Subcutaneous abdominal adipose tissue (tissue), 5 donors: ENCODE measurements around the gene KCNMA1.

Source experiments
- H3K27ac ChIP-seq: one replicate; pipeline ENCODE4 v1.7.0; 2013; ENCODE audit warnings: low read depth, mild to moderate bottlenecking, inconsistent platforms, low read length, moderate library complexity
- H3K27me3 ChIP-seq, 5 donors: one replicate each; pipeline ENCODE4 v1.7.0; 2013; ENCODE audit warnings: low read length in 5 of 5, inconsistent platforms in 1 of 5; ENCODE audit not compliant: control insufficient read depth in 5 of 5, insufficient read depth in 4 of 5
- H3K36me3 ChIP-seq, 5 donors: one replicate each; pipeline ENCODE4 v1.7.0; 2013; ENCODE audit warnings: low read length in 5 of 5; ENCODE audit not compliant: control insufficient read depth in 5 of 5, insufficient read depth in 5 of 5
- H3K4me1 ChIP-seq, 5 donors: one replicate each; pipeline ENCODE4 v1.7.0; 2013; ENCODE audit warnings: low read length in 5 of 5, mild to moderate bottlenecking in 3 of 5, moderate library complexity in 1 of 5; ENCODE audit not compliant: control insufficient read depth in 5 of 5, insufficient read depth in 5 of 5
- H3K4me3 ChIP-seq, 5 donors: one replicate each; pipeline ENCODE4 v1.7.0; 2013; ENCODE audit warnings: low read length in 5 of 5, low read depth in 1 of 5
- H3K9ac ChIP-seq, 5 donors: one replicate each; pipeline ENCODE4 v1.7.0; 2013; ENCODE audit warnings: low read length in 5 of 5, mild to moderate bottlenecking in 4 of 5, moderate library complexity in 3 of 5
- H3K9me3 ChIP-seq, 5 donors: one replicate each; pipeline ENCODE4 v1.7.0; 2013; ENCODE audit warnings: low read length in 5 of 5; ENCODE audit not compliant: control insufficient read depth in 5 of 5
- donor health status: healthy.
- donor health status: healthy.
- donor health status: healthy.
- donor health status: healthy.
- donor health status: healthy.

The KCNMA1 gene

DNA sequence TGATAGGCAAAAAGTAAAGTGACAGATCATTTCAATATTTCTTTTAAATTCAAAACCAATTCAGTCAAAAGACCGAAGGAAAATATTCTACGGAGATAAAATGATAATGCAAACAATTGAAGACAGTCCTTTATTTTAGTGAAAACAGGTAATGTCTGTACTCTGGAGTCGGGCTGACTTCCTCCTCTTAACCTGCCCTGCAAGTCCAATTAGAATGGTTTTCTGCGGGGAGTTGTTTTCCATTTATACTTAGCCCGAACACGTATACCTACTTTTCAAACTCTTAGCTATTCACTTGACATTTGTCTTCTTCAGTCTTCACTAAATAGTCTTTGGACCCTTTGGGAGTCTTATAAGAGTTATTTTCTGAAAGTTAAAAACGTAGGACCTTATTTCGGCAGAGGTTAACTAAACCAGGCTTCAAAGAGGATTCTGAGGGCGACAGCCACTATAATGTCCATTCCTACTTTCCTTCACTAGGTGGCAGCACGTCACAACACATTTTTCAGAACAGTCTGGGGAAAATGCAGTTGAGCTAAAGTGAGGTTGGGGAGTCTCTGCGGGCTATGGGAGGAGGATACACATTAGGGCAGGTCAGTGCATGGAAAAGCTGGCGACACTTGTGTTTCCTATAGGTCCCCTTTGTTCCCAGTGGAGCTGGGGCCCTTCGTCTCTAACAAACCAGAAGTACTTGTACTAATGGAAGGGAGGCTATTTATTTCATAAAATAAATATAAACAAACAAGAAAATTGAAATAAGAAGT lies 472.0 kb downstream of the KCNMA1 start:
- peaks cover 0 to 8% (median 5%) of the 10 kb centered on the region in 5 donors for H3K27me3 ChIP-seq
- no peaks in the 10 kb centered on the region for H3K4me1 ChIP-seq
- no peak overlapping the region for H3K9ac ChIP-seq
- H3K27ac ChIP-seq: no peak overlapping the region
- no peak overlapping the region for H3K4me3 ChIP-seq
- no peaks in the 10 kb centered on the region for H3K36me3 ChIP-seq
- no peaks in the 10 kb centered on the region for H3K9me3 ChIP-seq

DNA sequence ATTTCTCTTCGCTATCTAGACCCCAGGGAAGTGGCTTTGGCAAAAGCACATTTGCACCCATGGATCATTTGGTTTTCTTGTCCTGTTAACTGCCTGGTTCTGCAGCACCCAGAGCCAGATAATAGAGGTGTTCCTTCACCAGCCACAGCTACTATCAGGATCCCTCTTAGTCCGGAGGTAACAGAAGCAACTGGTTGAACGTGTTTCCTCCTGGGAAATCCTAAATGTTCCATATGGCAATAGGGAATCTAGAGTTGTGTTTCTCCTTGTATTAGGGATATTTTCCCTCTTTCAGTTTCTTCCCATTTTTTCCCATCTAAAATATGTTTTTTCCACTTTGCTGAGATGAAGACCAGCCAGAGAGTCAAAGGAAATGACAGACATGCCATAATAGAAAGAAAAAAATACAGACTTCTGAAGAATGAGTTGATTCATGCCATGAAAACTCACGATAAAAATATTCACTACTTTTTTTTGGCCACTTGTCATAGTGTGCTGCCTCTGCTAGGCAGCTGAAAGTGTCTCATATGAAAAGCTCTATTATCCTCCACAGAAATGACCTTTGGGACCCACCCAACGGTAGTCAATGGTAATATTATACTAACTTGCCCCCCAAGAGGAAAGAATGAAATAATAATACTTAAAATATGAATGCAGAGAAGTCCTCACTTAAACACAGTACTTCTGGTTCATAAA lies 472.8 kb downstream of the KCNMA1 start:
- Histone ChIP-seq H3K4me3 (no peak overlapping the region), H3K4me1 (no peaks in the 10 kb centered on the region), H3K9me3 (no peaks in the 10 kb centered on the region), H3K9ac (no peak overlapping the region), H3K27me3 (peaks cover 0 to 8% (median 5%) of the 10 kb centered on the region in 5 donors), H3K27ac (no peak overlapping the region), H3K36me3 (no peaks in the 10 kb centered on the region)

- Histone ChIP-seq H3K9ac (no peak overlapping the region), H3K4me3 (no peak overlapping the region), H3K27ac (no peak overlapping the region), H3K9me3 (no peaks in the 10 kb centered on the region), H3K36me3 (no peaks in the 10 kb centered on the region), H3K27me3 (peaks cover 0 to 8% (median 5%) of the 10 kb centered on the region in 5 donors), H3K4me1 (no peaks in the 10 kb centered on the region)
These were observed 473.8 kb downstream of the KCNMA1 start for GRCh38 chr10:77163670-77164348.

GRCh38 chr10:77162697-77163096 lies 474.9 kb downstream of the KCNMA1 start:
- no peak overlapping the region for H3K9ac ChIP-seq
- no peaks in the 10 kb centered on the region for H3K4me1 ChIP-seq
- peaks cover 0 to 8% (median 5%) of the 10 kb centered on the region in 5 donors for H3K27me3 ChIP-seq
- no peak overlapping the region for H3K4me3 ChIP-seq
- H3K27ac ChIP-seq: no peak overlapping the region
- H3K36me3 ChIP-seq: no peaks in the 10 kb centered on the region
- H3K9me3 ChIP-seq: no peaks in the 10 kb centered on the region

GRCh38 chr10:77160679-77161078 lies 476.9 kb downstream of the KCNMA1 start:
- Histone ChIP-seq H3K4me3 (no peak overlapping the region), H3K27me3 (peaks cover 0 to 8% (median 5%) of the 10 kb centered on the region in 5 donors), H3K9ac (no peak overlapping the region), H3K36me3 (no peaks in the 10 kb centered on the region), H3K27ac (no peak overlapping the region), H3K9me3 (no peaks in the 10 kb centered on the region), H3K4me1 (no peaks in the 10 kb centered on the region)

GRCh38 chr10:77159538-77160110 lies 478.0 kb downstream of the KCNMA1 start:
- Histone ChIP-seq H3K4me1 (no peaks in the 10 kb centered on the region), H3K36me3 (no peaks in the 10 kb centered on the region), H3K9ac (no peak overlapping the region), H3K27ac (no peak overlapping the region), H3K9me3 (no peaks in the 10 kb centered on the region), H3K4me3 (no peak overlapping the region), H3K27me3 (peaks cover 0 to 8% (median 3%) of the 10 kb centered on the region in 5 donors)

DNA sequence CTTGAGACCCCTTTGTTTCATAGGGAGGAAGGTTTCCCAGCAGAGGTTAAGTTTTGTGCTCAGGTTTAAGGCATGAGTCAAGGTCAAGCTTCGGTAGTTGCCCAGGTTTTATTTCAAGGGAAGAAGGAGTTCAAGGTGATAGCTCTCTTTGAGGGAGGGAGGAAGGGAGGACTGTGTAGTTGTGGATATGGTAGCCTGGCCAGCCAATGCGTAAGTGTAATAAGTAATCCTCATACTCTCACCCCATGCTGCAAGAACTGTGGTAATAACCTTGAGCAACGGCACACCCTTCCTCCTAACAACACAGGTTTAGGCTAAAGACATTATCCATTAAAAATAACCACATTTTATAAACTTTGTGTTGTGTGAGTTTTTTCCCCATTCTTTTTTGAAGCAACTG lies 478.9 kb downstream of the KCNMA1 start:
- Histone ChIP-seq H3K36me3 (no peaks in the 10 kb centered on the region), H3K27ac (no peak overlapping the region), H3K4me3 (no peak overlapping the region), H3K9ac (no peak overlapping the region), H3K27me3 (peaks cover 0 to 3% (median 0%) of the 10 kb centered on the region in 5 donors), H3K9me3 (no peaks in the 10 kb centered on the region), H3K4me1 (no peaks in the 10 kb centered on the region)

- Histone ChIP-seq H3K27ac (no peak overlapping the region), H3K36me3 (no peaks in the 10 kb centered on the region), H3K27me3 (peaks cover 0 to 2% (median 0%) of the 10 kb centered on the region in 5 donors), H3K9ac (no peak overlapping the region), H3K4me1 (no peaks in the 10 kb centered on the region), H3K4me3 (no peak overlapping the region), H3K9me3 (no peaks in the 10 kb centered on the region)
These were observed 480.2 kb downstream of the KCNMA1 start for GRCh38 chr10:77157248-77158019.

- H3K27ac ChIP-seq: no peak overlapping the region
- peaks cover 0 to 2% (median 0%) of the 10 kb centered on the region in 5 donors for H3K27me3 ChIP-seq
- H3K4me1 ChIP-seq: no peaks in the 10 kb centered on the region
- no peaks in the 10 kb centered on the region for H3K9me3 ChIP-seq
- H3K36me3 ChIP-seq: no peaks in the 10 kb centered on the region
- no peak overlapping the region for H3K9ac ChIP-seq
- H3K4me3 ChIP-seq: no peak overlapping the region
These were observed 481.2 kb downstream of the KCNMA1 start for GRCh38 chr10:77156406-77156879.
